AG04450 (cell line): Measurements from ENCODE around the gene ANKLE2. TPM values are rescaled to one million over a fixed set of nuclear protein-coding genes. Genes with fewer than 3 reads are reported as not detected.
A peak's percentile ranks its signal among the peaks of the same experiment; 100 is the strongest.
"Not testable (repeated sequence)": the region's sequence is repeated elsewhere in the genome, so short reads cannot be mapped to it uniquely, and the experiment has no call there.

Experiments
- CTCF ChIA-PET: fragments of 300-600, 350-600 bp; formaldehyde crosslinking; extraction: SDS; loops from one replicate; lab custom pipeline; 2022; ENCODE audit warnings: antibody characterized with exemption, inconsistent platforms; lab: Charles Lee
- POLR2A ChIA-PET: fragments of 350-600 bp; formaldehyde crosslinking; extraction: SDS; loops from one replicate; lab custom pipeline; 2021; ENCODE audit warnings: antibody characterized with exemption, inconsistent platforms; lab: Yijun Ruan, JAX
- DNase-seq: peaks from one replicate; pipeline ENCODE4 v3.0.0-alpha.2; 2011; ENCODE audit warnings: low read depth, low spot score
- H3K27ac ChIP-seq: one replicate; pipeline ENCODE4 v1.5.1; 2012; ENCODE audit warnings: low read depth, low read length, control low read depth
- H3K27me3 ChIP-seq: one replicate; pipeline ENCODE4 v1.6.0; 2012; ENCODE audit warnings: low read length; ENCODE audit not compliant: control insufficient read depth, insufficient read depth
- H3K4me3 ChIP-seq: 2 replicates; pipeline ENCODE4 v1.5.1; 2011; ENCODE audit warnings: mild to moderate bottlenecking, low read depth, low read length, control low read depth
- H3K9me3 ChIP-seq: 2 replicates; pipeline ENCODE4 v1.5.1; 2012; ENCODE audit warnings: low read length; ENCODE audit not compliant: control insufficient read depth, insufficient read depth
- polyA plus RNA-seq: library from polyadenylated mRNA; depleted of rRNA; stranded (reverse); fragments of >200 nt; gene quantifications from 2 replicates; pipeline ENCODE4 v1.2.3, GENCODE V29; 2011
- TF ChIP-seq, protein P1 (sequence below): IDR thresholded peaks from 2 replicates; pipeline ENCODE4 v1.5.1; 2011; ENCODE audit warnings: low read depth, low read length, control low read depth, inconsistent platforms

ANKLE2 gene
- polyA plus RNA-seq, 1 experiment = 55.7 TPM

DNA sequence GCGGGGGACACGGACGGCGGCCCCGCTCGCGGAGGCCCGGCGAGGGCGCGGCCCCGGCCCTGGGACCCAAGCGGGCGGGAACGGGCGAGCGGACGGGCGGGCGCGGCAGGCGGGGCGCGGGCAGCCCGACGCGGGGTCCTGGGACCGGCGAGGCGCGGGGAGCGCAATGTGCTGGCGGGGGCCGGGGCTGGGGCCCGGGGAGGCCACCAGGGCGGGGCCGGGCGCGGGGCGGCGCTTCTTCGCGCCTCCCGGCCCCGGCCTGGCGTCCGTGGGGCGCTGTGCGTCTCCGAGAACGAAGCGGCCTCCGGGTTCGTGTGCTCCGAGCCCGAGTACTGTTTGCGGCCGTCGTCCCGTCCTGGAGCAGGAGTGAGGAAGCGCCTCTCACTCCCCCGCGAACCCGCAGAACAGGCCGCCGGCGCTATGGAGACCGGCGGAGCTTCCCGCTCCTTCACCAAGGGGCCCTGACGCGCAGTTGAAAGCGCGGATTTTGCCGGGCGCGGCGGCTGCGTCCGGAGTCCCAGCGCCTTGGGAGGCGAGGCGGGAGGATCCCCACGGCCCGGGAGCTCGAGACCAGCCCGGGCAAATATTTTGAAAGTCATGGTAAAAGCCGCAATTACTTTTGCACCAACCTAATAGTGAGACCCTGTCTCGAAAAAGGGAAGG lies 420 bp upstream of the ANKLE2 start:
- Histone ChIP-seq H3K9me3 (peaks cover 3% of the 10 kb centered on the region; the same call in 1 of the 2 replicates), H3K4me3 (peak overlapping the region; percentile 88), H3K27me3 (no peaks in the 10 kb centered on the region), H3K27ac (peak overlapping the region; percentile 93)
- ChIA-PET POLR2A (no interaction called here), CTCF (no interaction called here)
- TF ChIP-seq, protein P1, sequence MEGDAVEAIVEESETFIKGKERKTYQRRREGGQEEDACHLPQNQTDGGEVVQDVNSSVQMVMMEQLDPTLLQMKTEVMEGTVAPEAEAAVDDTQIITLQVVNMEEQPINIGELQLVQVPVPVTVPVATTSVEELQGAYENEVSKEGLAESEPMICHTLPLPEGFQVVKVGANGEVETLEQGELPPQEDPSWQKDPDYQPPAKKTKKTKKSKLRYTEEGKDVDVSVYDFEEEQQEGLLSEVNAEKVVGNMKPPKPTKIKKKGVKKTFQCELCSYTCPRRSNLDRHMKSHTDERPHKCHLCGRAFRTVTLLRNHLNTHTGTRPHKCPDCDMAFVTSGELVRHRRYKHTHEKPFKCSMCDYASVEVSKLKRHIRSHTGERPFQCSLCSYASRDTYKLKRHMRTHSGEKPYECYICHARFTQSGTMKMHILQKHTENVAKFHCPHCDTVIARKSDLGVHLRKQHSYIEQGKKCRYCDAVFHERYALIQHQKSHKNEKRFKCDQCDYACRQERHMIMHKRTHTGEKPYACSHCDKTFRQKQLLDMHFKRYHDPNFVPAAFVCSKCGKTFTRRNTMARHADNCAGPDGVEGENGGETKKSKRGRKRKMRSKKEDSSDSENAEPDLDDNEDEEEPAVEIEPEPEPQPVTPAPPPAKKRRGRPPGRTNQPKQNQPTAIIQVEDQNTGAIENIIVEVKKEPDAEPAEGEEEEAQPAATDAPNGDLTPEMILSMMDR = 0 out of 2 replicates have a peak, but pooled peaks have one; percentile 2
- no peak for DNase-seq

DNA sequence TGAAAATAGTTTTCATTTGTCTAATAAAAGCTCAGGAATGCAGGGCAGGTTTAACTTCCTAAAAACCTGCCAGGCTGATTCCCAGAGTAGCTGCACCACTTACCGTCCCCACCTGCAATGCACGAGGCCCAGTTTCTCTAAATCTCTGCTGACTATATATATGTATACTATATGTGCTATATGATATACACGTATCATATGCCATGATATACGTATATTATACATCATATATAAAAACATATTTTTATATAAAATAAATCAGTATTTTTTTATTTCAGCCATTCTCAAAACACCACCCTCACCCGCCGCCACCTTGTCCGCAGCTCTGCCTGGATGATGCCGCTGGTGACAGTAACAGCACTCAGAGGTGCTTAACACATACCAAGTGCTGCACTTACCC lies 2.3 kb downstream of the ANKLE2 start:
- TF ChIP-seq, protein P1 = no peak
- CTCF ChIA-PET = interaction anchor here (0.6 kb wide), 1 partner anchor 84 kb away, joined by 3 read pairs; no protein-coding TSS in a partner anchor
- no peak for DNase-seq
- no peak overlapping the region for H3K27ac ChIP-seq
- POLR2A ChIA-PET = no interaction called here
- peak overlapping the region; percentile 27 for H3K4me3 ChIP-seq
- no peaks in the 10 kb centered on the region for H3K27me3 ChIP-seq
- H3K9me3 ChIP-seq = peaks cover 3% of the 10 kb centered on the region; the same call in 1 of the 2 replicates

DNA sequence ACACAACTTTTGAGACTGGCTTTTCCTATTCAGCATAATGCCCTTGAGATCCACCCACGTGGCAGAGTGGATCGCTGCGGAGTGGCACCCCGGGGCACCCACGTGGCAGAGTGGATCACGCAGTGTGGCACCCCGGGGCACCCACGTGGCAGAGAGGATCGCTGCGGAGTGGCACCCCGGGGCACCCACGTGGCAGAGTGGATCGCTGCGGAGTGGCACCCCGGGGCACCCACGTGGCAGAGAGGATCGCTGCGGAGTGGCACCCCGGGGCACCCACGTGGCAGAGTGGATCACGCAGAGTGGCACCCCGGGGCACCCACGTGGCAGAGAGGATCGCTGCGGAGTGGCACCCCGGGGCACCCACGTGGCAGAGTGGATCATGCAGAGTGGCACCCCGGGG lies 2.8 kb downstream of the ANKLE2 start:
- CTCF ChIA-PET = not testable (repeated sequence)

DNA sequence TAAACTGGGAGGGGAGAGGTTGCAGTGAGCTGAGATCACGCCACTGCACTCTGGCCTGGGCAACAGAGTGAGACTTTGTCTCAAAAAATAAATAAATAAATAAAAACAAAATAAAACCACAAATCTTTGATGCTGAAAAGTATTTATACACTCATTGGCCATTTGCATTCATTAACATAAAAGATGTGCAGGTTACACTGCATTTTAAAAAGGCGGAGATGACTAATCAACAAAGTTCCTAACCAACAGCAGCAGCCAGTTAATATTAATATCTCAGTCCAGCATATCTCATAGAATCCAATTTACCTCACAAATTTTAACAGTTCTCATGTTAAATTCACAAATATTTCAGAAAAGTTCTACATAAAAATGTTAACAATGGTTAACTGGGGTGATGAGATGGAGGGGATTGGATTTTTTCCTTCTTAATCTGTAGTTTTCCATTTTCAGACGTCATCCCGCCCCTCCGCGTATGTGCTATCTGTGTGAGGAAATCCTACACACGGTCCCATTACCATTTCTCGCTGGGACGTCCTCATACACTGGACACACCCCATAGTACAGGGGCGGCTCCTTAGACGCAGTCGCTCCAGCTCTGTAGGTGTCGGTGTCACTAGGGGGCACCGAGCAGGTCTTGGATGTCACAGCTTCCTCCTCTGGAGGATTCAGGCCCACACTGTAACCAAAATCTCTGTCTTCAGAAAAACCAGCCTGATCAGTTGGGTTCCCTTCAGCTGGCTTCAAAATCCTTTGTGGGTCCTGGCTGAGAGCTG lies 7.3 kb downstream of the ANKLE2 start:
- ChIA-PET POLR2A (interaction anchor here (1.0 kb wide), 1 partner anchor 37 kb away, joined by 4 read pairs; no protein-coding TSS in a partner anchor), CTCF (no interaction called here)
- no peak for DNase-seq
- Histone ChIP-seq H3K27ac (no peak overlapping the region), H3K27me3 (no peaks in the 10 kb centered on the region), H3K9me3 (no peaks in the 10 kb centered on the region; the same call in 1 of the 2 replicates), H3K4me3 (no peak overlapping the region)
- TF ChIP-seq, protein P1 = no peak

More for the DNA sequence above, 2.8 kb downstream of the ANKLE2 start:
- POLR2A ChIA-PET, H3K9me3 ChIP-seq, H3K4me3 ChIP-seq, H3K27ac ChIP-seq, DNase-seq, H3K27me3 ChIP-seq: not testable (repeated sequence)

DNA sequence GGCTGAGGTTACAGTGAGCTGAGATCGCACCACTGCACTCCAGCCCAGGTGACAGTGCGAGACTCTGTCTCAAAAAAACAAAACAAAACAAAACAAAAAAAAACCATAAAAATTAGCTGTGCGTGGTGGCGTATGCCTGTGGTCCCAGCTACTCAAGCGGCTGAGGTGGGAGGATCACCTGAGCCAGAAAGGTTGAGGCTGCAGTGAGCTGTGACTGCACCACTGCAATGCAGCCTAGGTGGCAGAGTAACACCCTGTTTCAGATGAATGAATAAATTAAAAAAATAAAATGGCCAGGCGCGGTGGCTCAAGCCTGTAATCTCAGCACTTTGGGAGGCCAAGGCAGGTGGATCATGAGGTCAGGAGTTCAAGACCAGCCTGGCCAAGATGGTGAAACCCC lies 8.0 kb downstream of the ANKLE2 start:
- H3K27ac ChIP-seq, POLR2A ChIA-PET, H3K27me3 ChIP-seq, CTCF ChIA-PET, H3K9me3 ChIP-seq, DNase-seq, H3K4me3 ChIP-seq: not testable (repeated sequence)

DNA sequence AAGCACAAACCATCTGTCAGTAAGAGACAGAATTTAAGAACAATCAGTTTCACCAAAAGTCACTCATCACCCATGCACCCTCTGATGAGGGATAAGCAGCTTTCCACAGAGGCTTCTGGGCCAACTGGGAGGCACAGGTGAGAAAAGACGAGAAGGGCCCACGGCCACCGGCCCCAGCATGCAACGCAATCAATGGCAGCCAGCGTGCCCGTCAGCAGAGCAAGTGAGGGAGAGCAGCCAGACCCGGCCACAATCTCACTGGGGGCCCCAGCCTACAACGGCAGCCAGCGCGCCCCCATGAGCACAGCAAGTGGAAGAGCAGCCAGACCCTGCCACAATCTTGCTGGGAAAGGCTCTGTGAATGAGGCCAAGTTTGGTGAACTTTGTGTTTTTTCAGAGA lies 13.3 kb downstream of the ANKLE2 start:
- POLR2A ChIA-PET = no interaction called here
- TF ChIP-seq, protein P1 = no peak
- Histone ChIP-seq H3K27ac (no peak overlapping the region), H3K9me3 (no peaks in the 10 kb centered on the region), H3K27me3 (no peaks in the 10 kb centered on the region), H3K4me3 (no peak overlapping the region)
- DNase-seq = no peak
- CTCF ChIA-PET = no interaction called here
